HS-27A (cell line): ENCODE data around the gene PCDH12.

Experiments
- DNase-seq: peaks from one replicate; pipeline ENCODE4 v3.0.0-alpha.2; 2012; ENCODE audit warnings: low read depth, missing footprints

Gene PCDH12

DNA sequence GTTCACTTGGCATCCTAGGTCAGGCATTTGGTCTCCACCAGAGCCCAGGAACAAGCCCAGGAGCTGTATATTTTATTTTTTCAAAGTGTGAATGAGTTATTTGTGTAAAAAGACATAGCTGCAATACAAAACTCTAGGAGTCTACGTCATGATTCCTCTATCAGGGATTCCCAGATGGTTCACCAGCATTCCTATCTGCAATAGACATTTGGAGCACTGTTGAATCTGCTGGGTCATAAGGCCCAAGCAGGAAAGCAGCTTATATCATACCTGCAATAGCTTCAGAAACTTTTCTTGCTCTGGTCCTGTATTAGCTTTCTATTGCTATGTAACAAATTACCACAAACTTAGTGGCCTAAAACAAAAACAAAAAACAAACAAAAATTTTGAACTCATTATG, 51.0 kb downstream of the PCDH12 start:
- no peak for DNase-seq

DNA sequence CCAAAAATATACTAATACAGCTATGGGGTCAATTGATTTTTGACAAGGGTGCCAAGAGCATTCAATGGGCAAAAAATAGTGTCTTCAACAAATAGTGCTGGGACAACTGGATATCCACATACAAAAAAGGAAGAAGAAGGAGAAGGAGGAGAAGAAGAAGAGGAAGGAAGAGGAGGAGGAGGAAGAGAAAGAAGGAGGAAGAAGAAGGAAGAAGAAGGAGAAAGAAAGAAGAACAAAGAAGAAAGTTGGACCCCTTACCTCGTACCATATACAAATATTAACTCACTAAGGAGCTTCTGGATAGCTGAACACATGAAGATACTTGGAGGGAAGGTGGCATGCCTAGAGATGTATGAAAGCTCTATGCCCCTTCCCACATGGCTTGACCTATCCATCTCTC, 51.5 kb downstream of the PCDH12 start:
- DNase-seq, result no peak

DNA sequence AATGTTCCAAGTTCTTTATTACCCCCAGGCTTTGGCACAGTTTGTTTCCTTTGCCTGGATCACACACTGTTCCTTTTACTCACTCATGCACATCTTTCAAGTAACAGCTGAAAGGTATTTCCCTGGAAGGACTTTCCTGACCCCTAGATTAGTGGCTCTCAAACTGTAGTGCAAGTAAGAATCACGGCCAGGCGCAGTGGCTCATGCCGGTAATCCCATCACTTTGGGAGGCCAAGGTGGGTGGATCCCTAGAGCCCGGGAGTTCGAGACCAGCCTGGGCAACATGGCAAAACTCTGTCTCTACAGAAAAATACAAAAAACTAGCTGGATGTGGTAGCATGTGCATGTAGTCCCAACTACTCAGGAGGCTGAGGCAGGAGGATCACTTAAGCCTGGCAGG, 53.5 kb downstream of the PCDH12 start:
- DNase-seq, result no peak

DNA sequence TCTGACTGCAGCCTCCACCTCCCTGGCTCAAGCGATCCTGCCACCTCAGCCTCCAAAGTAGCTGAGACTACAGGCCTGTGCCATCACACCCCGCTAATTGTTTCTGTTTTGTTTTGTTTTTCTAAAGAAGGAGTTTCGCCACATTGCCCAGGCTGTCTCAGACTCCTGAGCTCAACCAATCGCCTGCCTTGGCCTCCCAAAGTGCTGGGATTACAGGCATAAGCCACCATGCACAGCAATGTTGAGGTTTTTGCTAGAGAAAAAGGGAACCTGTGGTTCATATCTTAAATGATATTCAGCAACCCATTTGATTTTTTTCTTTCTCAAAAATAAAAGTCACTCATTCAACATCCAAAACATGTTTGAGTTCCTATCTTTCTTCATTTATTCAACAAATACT, 54.7 kb downstream of the PCDH12 start:
- DNase-seq, result no peak

DNA sequence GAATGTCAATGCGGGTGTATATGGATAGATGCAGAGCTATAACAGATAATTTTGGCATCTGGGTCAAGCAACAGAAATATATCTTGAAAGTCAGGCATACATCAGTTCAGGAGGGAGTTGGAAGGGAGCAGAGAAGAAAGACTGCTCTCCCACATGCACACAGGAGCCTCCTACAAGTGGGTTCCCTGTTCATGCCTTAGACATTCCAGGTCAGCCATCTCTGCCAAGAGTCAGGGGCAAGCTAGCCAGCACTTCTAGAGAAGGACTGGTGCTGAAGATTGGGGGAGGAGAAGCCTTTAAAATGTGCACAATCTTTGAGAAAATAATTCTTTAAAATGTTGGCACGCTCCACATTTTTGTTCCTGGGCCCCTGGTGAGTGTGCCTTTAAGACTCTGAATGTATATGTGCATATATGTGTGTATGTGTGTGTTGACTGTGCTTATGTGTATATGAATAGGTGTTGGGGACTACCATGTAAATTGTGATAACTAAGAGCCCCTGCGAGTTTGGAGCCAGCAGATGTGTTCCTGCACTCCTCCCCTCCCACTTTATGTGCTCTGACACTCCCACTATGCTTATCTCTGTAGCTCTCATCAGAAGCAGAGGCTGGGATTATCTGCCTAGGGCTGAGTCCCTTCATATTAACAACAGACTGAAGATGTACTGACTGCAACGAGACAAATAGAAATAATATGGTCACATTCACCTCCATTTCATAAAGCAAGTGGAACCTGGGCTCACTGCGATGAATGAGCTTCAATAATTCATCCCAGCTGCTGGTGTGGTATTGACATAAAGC, 55.8 kb downstream of the PCDH12 start:
- no peak for DNase-seq

DNA sequence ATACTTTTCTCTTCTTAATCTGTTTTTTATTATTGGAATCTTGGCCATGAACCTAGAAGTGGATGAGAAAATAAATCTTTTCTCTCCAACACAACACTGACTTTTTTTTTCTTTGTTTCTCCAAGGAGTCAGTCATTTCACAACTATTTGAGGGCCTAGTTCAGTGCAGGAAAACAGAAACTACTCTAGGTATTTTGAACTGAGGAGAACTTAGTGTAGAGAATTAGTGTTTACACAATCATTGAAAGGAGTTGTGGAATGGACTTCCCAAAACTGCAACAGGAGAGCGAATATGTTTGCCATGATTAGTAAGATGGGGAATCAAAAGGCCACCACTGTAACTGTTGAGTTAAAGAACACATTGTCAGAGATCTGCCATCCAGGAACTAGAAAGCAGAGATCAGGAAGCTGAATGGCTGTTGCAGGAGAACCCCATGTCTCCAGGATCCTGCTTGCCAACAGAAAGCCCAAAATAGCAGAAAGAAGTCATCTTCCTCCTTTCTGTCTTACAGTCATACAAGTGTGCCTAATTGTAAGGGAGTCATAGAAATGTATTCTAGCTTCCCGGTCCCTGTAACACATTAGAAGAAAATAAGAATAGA, 59.5 kb downstream of the PCDH12 start:
- DNase-seq, result no peak

DNA sequence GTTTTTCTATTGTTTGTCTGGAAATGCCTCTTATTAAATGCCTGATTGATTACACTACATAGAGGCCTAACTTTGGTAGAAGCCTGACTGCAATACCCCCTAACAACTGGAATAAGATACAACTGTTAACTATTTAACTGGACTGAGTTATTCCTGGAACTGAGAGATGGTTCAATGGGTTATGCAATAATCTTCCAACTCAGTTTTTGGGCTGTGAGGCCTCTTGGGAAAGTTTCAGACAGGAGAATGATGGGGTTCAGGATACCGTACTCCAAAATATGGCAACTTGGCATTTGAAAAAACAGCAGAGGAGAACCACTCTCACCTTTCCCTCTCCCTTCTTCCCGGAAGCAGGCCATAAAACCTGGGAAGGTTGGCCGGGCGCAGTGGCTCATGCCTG, 60.6 kb downstream of the PCDH12 start:
- DNase-seq, result no peak
